WTC11 (cell line): Measurements from ENCODE around the gene CERS3.

Source experiments
- ATF6 ChIP-seq: sonication (generic); formaldehyde crosslinking; IDR thresholded peaks from 2 replicates; pipeline ENCODE4 v1.8.1; 2023; ENCODE audit warnings: mild to moderate bottlenecking, missing genetic modification reagents
- CTCF ChIP-seq: fragments of 200-600 bp; IDR thresholded peaks from 2 replicates; pipeline ENCODE4 v1.8.0; 2022; ENCODE audit warnings: antibody characterized with exemption
- MAX ChIP-seq: sonication (generic); formaldehyde crosslinking; IDR thresholded peaks from 2 replicates; pipeline ENCODE4 v1.8.0; 2022; ENCODE audit warnings: mild to moderate bottlenecking, missing genetic modification reagents

GRCh38 chr15:100471933-100472332 is 56.8 kb downstream of the CERS3 start:
- TF ChIP-seq CTCF (no peak), ATF6 (CRISPR knock-in tag) (no peak), MAX (no peak)
